IMR-90 (cell line): ENCODE data around the gene C10orf90. TPM values are rescaled to one million over a fixed set of nuclear protein-coding genes. Genes with fewer than 3 reads are reported as not detected.

Experiments used
- ATAC-seq: fragments of 200-7000 bp; cut with Tn5 transposase; 2 replicates; pipeline ENCODE4 v1.9.1; 2020; ENCODE audit warnings: low read depth, mild to moderate bottlenecking, moderate library complexity
- BruUV-seq: library from RNA; stranded (reverse); fragments of 400-500 nt; replicated peaks from 2 replicates; lab custom pipeline; 2021; lab: Mats Ljungman, UMichigan
- CTCF ChIA-PET: fragments of 300-600 bp; formaldehyde crosslinking; extraction: SDS; loops from one replicate; lab custom pipeline; 2021; ENCODE audit warnings: antibody characterized with exemption; lab: Yijun Ruan, JAX
- POLR2A ChIA-PET: fragments of 300-600 bp; sonication (Branson Sonifier 250); formaldehyde crosslinking; loops from one replicate; lab custom pipeline; 2022; ENCODE audit warnings: antibody characterized with exemption; ENCODE audit not compliant: unreplicated experiment; lab: Charles Lee
- DNase-seq: peaks from one replicate; pipeline ENCODE4 v3.0.0; 2013
- H2AFZ ChIP-seq: replicated peaks from 2 replicates; pipeline ENCODE3; 2013; ENCODE audit warnings: low read length, mild to moderate bottlenecking; ENCODE audit not compliant: poor library complexity
- H2AK5ac ChIP-seq: 2 replicates; pipeline ENCODE4 v1.6.1; 2013; ENCODE audit warnings: low read depth, low read length, inconsistent platforms
- H2AK9ac ChIP-seq: replicated peaks from 2 replicates; pipeline ENCODE3; 2013; ENCODE audit warnings: mild to moderate bottlenecking, low read depth, low read length, moderate library complexity; ENCODE audit not compliant: poor library complexity
- H2BK120ac ChIP-seq: 2 replicates; pipeline ENCODE4 v1.6.1; 2013; ENCODE audit warnings: low read depth, low read length, inconsistent platforms
- H2BK15ac ChIP-seq: 3 replicates; pipeline ENCODE4 v1.6.1; 2013; ENCODE audit warnings: low read depth, low read length, inconsistent platforms
- H2BK20ac ChIP-seq: 2 replicates; pipeline ENCODE4 v1.6.1; 2013; ENCODE audit warnings: low read depth, mild to moderate bottlenecking, inconsistent platforms, low read length, moderate library complexity
- H2BK5ac ChIP-seq: 2 replicates; pipeline ENCODE4 v1.6.1; 2013; ENCODE audit warnings: mild to moderate bottlenecking, low read depth, low read length, inconsistent platforms; ENCODE audit not compliant: poor library complexity, severe bottlenecking
- H3K14ac ChIP-seq: replicated peaks from 2 replicates; pipeline ENCODE4 v1.6.1; 2013; ENCODE audit warnings: low read depth, low read length, inconsistent platforms
- H3K18ac ChIP-seq: 2 replicates; pipeline ENCODE4 v1.6.1; 2013; ENCODE audit warnings: low read depth, low read length, control low read depth
- H3K23ac ChIP-seq: 2 replicates; pipeline ENCODE4 v1.6.1; 2013; ENCODE audit warnings: low read depth, low read length, inconsistent platforms
- H3K27ac ChIP-seq: 2 replicates; pipeline ENCODE4 v1.5.1; 2013; ENCODE audit warnings: mild to moderate bottlenecking, control low read depth, low read length; ENCODE audit not compliant: insufficient read depth
- H3K27me3 ChIP-seq: 2 replicates; pipeline ENCODE4 v1.6.1; 2013; ENCODE audit warnings: low read length; ENCODE audit not compliant: control insufficient read depth, insufficient read depth
- H3K36me3 ChIP-seq: 2 replicates; pipeline ENCODE4 v1.6.1; 2013; ENCODE audit warnings: low read length, mixed read lengths; ENCODE audit not compliant: control insufficient read depth, insufficient read depth
- H3K4ac ChIP-seq: 2 replicates; pipeline ENCODE4 v1.6.1; 2013; ENCODE audit warnings: low read depth, low read length, inconsistent platforms
- H3K4me1 ChIP-seq: 2 replicates; pipeline ENCODE4 v1.6.1; 2013; ENCODE audit warnings: low read length, mixed read lengths; ENCODE audit not compliant: control insufficient read depth, insufficient read depth
- H3K4me2 ChIP-seq: 2 replicates; pipeline ENCODE4 v1.6.1; 2013; ENCODE audit warnings: low read depth, mild to moderate bottlenecking, control low read depth, low read length, moderate library complexity
- H3K4me3 ChIP-seq: 2 replicates; pipeline ENCODE4 v1.5.1; 2013; ENCODE audit warnings: low read depth, mild to moderate bottlenecking, control low read depth, low read length, moderate library complexity; ENCODE audit not compliant: insufficient read depth
- H3K56ac ChIP-seq: 2 replicates; pipeline ENCODE4 v1.6.1; 2013; ENCODE audit warnings: low read length, inconsistent platforms; ENCODE audit not compliant: insufficient read depth; ENCODE audit errors: extremely low read depth
- H3K79me1 ChIP-seq, 2 experiments: 2 replicates each; pipeline ENCODE4 v1.6.1; 2013; ENCODE audit warnings: low read length in 2 of 2, inconsistent platforms in 1 of 2, low read depth in 1 of 2
- H3K9ac ChIP-seq: 2 replicates; pipeline ENCODE4 v1.6.1; 2013; ENCODE audit warnings: low read depth, low read length, control low read depth
- H3K9me1 ChIP-seq: 2 replicates; pipeline ENCODE4 v1.6.1; 2013; ENCODE audit warnings: low read length, inconsistent platforms; ENCODE audit not compliant: insufficient read depth
- H3K9me3 ChIP-seq: 2 replicates; pipeline ENCODE4 v1.6.1; 2013; ENCODE audit warnings: low read length; ENCODE audit not compliant: control insufficient read depth, insufficient read depth
- H4K20me1 ChIP-seq: 2 replicates; pipeline ENCODE4 v1.6.1; 2013; ENCODE audit warnings: low read length, inconsistent platforms; ENCODE audit not compliant: insufficient read depth
- H4K5ac ChIP-seq: 2 replicates; pipeline ENCODE4 v1.6.1; 2013; ENCODE audit warnings: mild to moderate bottlenecking, low read depth, low read length, control low read depth
- H4K8ac ChIP-seq, 2 experiments: 2 replicates each; pipeline ENCODE4 v1.6.1; 2013; ENCODE audit warnings: low read depth in 2 of 2, low read length in 2 of 2, control low read depth in 1 of 2, inconsistent platforms in 1 of 2
- H4K91ac ChIP-seq: 2 replicates; pipeline ENCODE4 v1.6.1; 2013; ENCODE audit warnings: low read depth, low read length, inconsistent platforms; ENCODE audit not compliant: insufficient read depth
- BHLHE40 ChIP-seq: fragments of 150-350 bp; IDR thresholded peaks from 2 replicates; pipeline ENCODE4 v1.6.1; 2016; ENCODE audit warnings: mild to moderate bottlenecking, low read depth, low read length
- CEBPB ChIP-seq: IDR thresholded peaks from 2 replicates; pipeline ENCODE4 v1.6.1; 2012; ENCODE audit warnings: low read depth, low read length, improper control_type of control experiment
- CHD1 ChIP-seq: IDR thresholded peaks from 2 replicates; pipeline ENCODE4 v1.6.1; 2012; ENCODE audit warnings: low read depth, low read length, improper control_type of control experiment
- FOS ChIP-seq: fragments of 150-350 bp; IDR thresholded peaks from 2 replicates; pipeline ENCODE4 v1.6.1; 2016; ENCODE audit warnings: low read depth, low read length
- MAFK ChIP-seq: IDR thresholded peaks from 2 replicates; pipeline ENCODE4 v1.6.1; 2012; ENCODE audit warnings: low read depth, low read length, improper control_type of control experiment
- MAZ ChIP-seq: IDR thresholded peaks from 2 replicates; pipeline ENCODE4 v1.6.1; 2012; ENCODE audit warnings: low read depth, mild to moderate bottlenecking, low read length, improper control_type of control experiment, moderate library complexity, borderline replicate concordance
- MXI1 ChIP-seq: IDR thresholded peaks from 2 replicates; pipeline ENCODE4 v1.6.1; 2012; ENCODE audit warnings: low read depth, mild to moderate bottlenecking, low read length, moderate library complexity, borderline replicate concordance
- NFE2L2 ChIP-seq: fragments of 150-350 bp; IDR thresholded peaks from 2 replicates; pipeline ENCODE4 v1.6.1; 2016; ENCODE audit warnings: low read depth, mild to moderate bottlenecking, low read length
- POLR2A ChIP-seq: IDR thresholded peaks from 2 replicates; pipeline ENCODE4 v1.6.1; 2012; ENCODE audit warnings: mild to moderate bottlenecking, low read depth, low read length
- RAD21 ChIP-seq: IDR thresholded peaks from 2 replicates; pipeline ENCODE4 v1.6.1; 2012; ENCODE audit warnings: low read length, improper control_type of control experiment
- RCOR1 ChIP-seq: IDR thresholded peaks from 2 replicates; pipeline ENCODE4 v1.6.1; 2012; ENCODE audit warnings: mild to moderate bottlenecking, low read length, improper control_type of control experiment; ENCODE audit not compliant: insufficient replicate concordance
- RFX5 ChIP-seq: IDR thresholded peaks from 2 replicates; pipeline ENCODE4 v1.8.0; 2012; ENCODE audit warnings: low read depth, mild to moderate bottlenecking, low read length, moderate library complexity
- SMC3 ChIP-seq: fragments of 150-350 bp; IDR thresholded peaks from 2 replicates; pipeline ENCODE4 v1.6.1; 2016; ENCODE audit warnings: low read depth, mild to moderate bottlenecking, antibody characterized with exemption, low read length, moderate library complexity
- WGBS, 2 experiments: methylation state at CpG; one replicate each; pipeline versions ENCODE4 v1.1.5 to v1.1.7; 2013; ENCODE audit warnings: missing lambda C conversion rate in 2 of 2; ENCODE audit not compliant: insufficient read length in 1 of 2; ENCODE audit errors: extremely low coverage in 2 of 2; 5-methylcytosine and 5-hydroxymethylcytosine counted together
- dilution Hi-C: fragments of 300-500 bp; cut with HindIII; formaldehyde crosslinking; loops from one replicate; pipeline ENCODE4 v1.14.3; 2018; ENCODE audit warnings: low sequenced_read_pairs; ENCODE audit not compliant: unreplicated experiment
- in situ Hi-C: fragments of 300-500 bp; cut with MboI; formaldehyde crosslinking; loops from 3 replicates; pipeline ENCODE4 v1.14.3; 2019; ENCODE audit warnings: low sequenced_read_pairs, inconsistent platforms, mixed read lengths
- intact Hi-C: fragments of 100-400 bp; cut with micrococcal nuclease; formaldehyde crosslinking; loops from 2 replicates; pipeline ENCODE4 v1.10.0; 2022
- polyA plus RNA-seq, 3 experiments: library from polyadenylated mRNA; depleted of rRNA; stranded (reverse); fragments of >200 nt; gene quantifications; 2 replicates each; pipeline ENCODE4 v1.2.3, GENCODE V29; 2012; ENCODE audit warnings: low replicate concordance in 1 of 3
- total RNA-seq: library from RNA; depleted of rRNA; stranded (reverse); fragments of >200 nt; gene quantifications from 2 replicates; pipeline ENCODE4 v1.2.3, GENCODE V29; 2012
- TF ChIP-seq, protein P1 (sequence below): conservative IDR thresholded peaks from 2 replicates; pipeline ENCODE4 v1.5.1; 2012; ENCODE audit warnings: mild to moderate bottlenecking, low read depth, low read length, improper control_type of control experiment
- TF ChIP-seq, protein P2 (sequence below): fragments of 150-350 bp; IDR thresholded peaks from 2 replicates; pipeline ENCODE4 v1.6.1; 2016; ENCODE audit warnings: low read depth, mild to moderate bottlenecking, low read length, moderate library complexity, borderline replicate concordance

The C10orf90 gene
- total and polyA plus RNA-seq, 2 of the 4 experiments (the other 2 are of a cell fraction) = 0.05 to 0.18 TPM

DNA sequence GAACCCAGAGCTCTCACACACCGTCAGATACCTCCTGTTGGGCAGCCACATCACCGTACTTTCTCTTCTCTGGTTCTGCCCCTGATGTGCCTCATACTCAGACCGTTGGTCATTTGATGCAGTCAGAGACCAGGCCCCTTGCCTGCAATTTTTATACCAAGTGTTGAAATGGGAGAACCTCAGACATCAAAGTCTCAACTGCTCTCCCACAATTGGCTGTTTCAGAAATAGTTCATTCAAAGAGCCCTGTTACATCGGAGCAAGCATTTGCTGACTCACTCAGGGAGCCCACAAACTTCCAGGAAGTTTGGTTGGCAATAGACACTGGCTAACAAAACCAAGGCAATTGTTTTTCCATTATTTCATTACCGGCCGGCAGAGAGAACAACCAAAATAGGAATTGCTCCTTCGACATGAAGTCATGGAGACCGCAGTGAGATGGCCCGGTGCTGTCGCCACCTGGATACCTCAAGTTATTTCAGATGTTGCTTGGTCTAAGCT lies 248.7 kb downstream of the C10orf90 start:
- no peaks in the 10 kb centered on the region; the same call in 1 of the 2 replicates for H3K27me3 ChIP-seq
- peak overlapping the region; percentile 53 for H2AFZ ChIP-seq
- 0 out of 2 replicates have a peak overlapping the region, but pooled peaks have one; percentile 62 for H3K14ac ChIP-seq
- CTCF ChIA-PET = no interaction called here
- dilution Hi-C loops = no loop called here
- H3K9ac ChIP-seq = no peak overlapping the region
- intact Hi-C loops = no loop called here
- in situ Hi-C loops = no loop called here
- H3K9me3 ChIP-seq = peaks cover 11% of the 10 kb centered on the region
- H3K4me2 ChIP-seq = 0 out of 2 replicates have a peak overlapping the region, but pooled peaks have one; percentile 38
- no TSS peak for BruUV-seq
- peak overlapping the region; percentile 81 for H3K27ac ChIP-seq
- ATAC-seq (peak; percentile 88), DNase-seq (peak; percentile 90)
- peaks cover 2% of the 10 kb centered on the region; the same call in 1 of the 2 replicates for H3K4me1 ChIP-seq
- peak overlapping the region; percentile 35 to 62 for H4K8ac ChIP-seq
- peak overlapping the region; percentile 69; the same call in 1 of the 2 replicates for H2BK20ac ChIP-seq
- peak overlapping the region; percentile 61 for H2BK120ac ChIP-seq
- 0 out of 2 replicates have a peak overlapping the region, but pooled peaks have one; percentile 27 for H3K56ac ChIP-seq
- WGBS, 2 experiments = 32% methylated on average over 4 of the region's 10 CpGs; no CpG with 5 or more reads in 1 of the 2 experiments
- H2BK5ac ChIP-seq = peak overlapping the region; percentile 60
- H3K79me1 ChIP-seq = no peaks in the 10 kb centered on the region
- H2AK5ac ChIP-seq = no peak overlapping the region; the same call in 1 of the 2 replicates
- H2BK15ac ChIP-seq = peak overlapping the region; percentile 82; the same call in 1 of the 3 replicates
- H4K91ac ChIP-seq = peak overlapping the region; percentile 66
- no peaks in the 10 kb centered on the region for H3K9me1 ChIP-seq
- peak overlapping the region; percentile 21 for H2AK9ac ChIP-seq
- no peak overlapping the region for H3K23ac ChIP-seq
- peak overlapping the region; percentile 63; the same call in 1 of the 2 replicates for H3K4ac ChIP-seq
- no peaks in the 10 kb centered on the region for H4K20me1 ChIP-seq
- H3K36me3 ChIP-seq = no peaks in the 10 kb centered on the region
- H3K4me3 ChIP-seq = no peak overlapping the region
- H3K18ac ChIP-seq = peak overlapping the region; percentile 67
- H4K5ac ChIP-seq = peak overlapping the region; percentile 56; the same call in 1 of the 2 replicates
- POLR2A ChIA-PET = no interaction called here
- TF ChIP-seq CEBPB = peak; percentile 78; the same call in 1 of the 2 replicates
- no peak for TF ChIP-seq RAD21
- TF ChIP-seq SMC3 = no peak
- TF ChIP-seq RFX5 = no peak
- TF ChIP-seq CHD1 = no peak
- peak; percentile 88 for TF ChIP-seq NFE2L2
- TF ChIP-seq MAFK = peak; percentile 28; the same call in 1 of the 2 replicates
- no peak for TF ChIP-seq MXI1
- peak; percentile 41; the same call in 1 of the 2 replicates for TF ChIP-seq FOS
- no peak for TF ChIP-seq POLR2A
- TF ChIP-seq BHLHE40 = no peak
- TF ChIP-seq, protein P1, sequence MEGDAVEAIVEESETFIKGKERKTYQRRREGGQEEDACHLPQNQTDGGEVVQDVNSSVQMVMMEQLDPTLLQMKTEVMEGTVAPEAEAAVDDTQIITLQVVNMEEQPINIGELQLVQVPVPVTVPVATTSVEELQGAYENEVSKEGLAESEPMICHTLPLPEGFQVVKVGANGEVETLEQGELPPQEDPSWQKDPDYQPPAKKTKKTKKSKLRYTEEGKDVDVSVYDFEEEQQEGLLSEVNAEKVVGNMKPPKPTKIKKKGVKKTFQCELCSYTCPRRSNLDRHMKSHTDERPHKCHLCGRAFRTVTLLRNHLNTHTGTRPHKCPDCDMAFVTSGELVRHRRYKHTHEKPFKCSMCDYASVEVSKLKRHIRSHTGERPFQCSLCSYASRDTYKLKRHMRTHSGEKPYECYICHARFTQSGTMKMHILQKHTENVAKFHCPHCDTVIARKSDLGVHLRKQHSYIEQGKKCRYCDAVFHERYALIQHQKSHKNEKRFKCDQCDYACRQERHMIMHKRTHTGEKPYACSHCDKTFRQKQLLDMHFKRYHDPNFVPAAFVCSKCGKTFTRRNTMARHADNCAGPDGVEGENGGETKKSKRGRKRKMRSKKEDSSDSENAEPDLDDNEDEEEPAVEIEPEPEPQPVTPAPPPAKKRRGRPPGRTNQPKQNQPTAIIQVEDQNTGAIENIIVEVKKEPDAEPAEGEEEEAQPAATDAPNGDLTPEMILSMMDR = no peak
- TF ChIP-seq, protein P2, sequence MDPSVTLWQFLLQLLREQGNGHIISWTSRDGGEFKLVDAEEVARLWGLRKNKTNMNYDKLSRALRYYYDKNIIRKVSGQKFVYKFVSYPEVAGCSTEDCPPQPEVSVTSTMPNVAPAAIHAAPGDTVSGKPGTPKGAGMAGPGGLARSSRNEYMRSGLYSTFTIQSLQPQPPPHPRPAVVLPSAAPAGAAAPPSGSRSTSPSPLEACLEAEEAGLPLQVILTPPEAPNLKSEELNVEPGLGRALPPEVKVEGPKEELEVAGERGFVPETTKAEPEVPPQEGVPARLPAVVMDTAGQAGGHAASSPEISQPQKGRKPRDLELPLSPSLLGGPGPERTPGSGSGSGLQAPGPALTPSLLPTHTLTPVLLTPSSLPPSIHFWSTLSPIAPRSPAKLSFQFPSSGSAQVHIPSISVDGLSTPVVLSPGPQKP = no peak
- no peak for TF ChIP-seq RCOR1
- TF ChIP-seq MAZ = no peak
